Measurements from ENCODE around the gene AIFM2.

The AIFM2 gene

DNA sequence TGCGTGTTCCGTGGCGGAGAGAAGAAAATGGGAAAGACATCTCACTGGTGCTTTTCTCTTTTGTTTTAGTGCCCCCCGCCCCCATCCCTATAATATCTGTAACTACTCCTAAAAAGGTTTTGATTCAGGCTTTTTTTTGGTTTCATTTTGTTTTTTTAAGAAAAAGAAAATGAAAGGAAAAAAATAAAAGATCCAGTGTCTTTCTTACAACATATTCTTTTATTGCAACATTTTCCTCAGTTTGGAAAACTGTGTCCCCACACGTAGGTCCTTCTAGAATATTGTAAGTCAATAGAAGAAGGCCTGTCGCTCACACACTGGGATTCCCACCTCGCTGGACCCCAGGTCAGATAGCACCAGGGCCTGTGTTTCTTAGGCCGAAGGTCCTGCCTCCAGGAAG lies 20.6 kb downstream of the AIFM2 start:
- Histone ChIP-seq H2AFZ (ENCODE audit: low read length) (no peak overlapping the region), H3K9ac (ENCODE audit: low read length) (no peak overlapping the region), H3K4me1 (ENCODE audit: low read length) (no peaks in the 10 kb centered on the region), H3K79me2 (ENCODE audit: low read length) (no peaks in the 10 kb centered on the region), H3K9me2 (replicated peaks; ENCODE audit: insufficient read depth, low read length) (no peaks in the 10 kb centered on the region), H4K20me1 (ENCODE audit: insufficient read depth, low read length) (no peaks in the 10 kb centered on the region), H3K4me3 (ENCODE audit: low read length) (no peak overlapping the region), H3K27ac (ENCODE audit: low read length) (no peak overlapping the region), H3K4me2 (ENCODE audit: low read depth, low read length) (no peak overlapping the region), H3K36me3 (replicated peaks; ENCODE audit: insufficient read depth, low read length) (no peaks in the 10 kb centered on the region), H3K27me3 (replicated peaks; ENCODE audit: insufficient read depth, low read length) (no peaks in the 10 kb centered on the region), H3K9me3 (replicated peaks; ENCODE audit: insufficient read depth, low read length) (no peaks in the 10 kb centered on the region), H3F3A (ENCODE audit: insufficient read depth, low read length) (no peaks in the 10 kb centered on the region)
- TF ChIP-seq, protein P1, sequence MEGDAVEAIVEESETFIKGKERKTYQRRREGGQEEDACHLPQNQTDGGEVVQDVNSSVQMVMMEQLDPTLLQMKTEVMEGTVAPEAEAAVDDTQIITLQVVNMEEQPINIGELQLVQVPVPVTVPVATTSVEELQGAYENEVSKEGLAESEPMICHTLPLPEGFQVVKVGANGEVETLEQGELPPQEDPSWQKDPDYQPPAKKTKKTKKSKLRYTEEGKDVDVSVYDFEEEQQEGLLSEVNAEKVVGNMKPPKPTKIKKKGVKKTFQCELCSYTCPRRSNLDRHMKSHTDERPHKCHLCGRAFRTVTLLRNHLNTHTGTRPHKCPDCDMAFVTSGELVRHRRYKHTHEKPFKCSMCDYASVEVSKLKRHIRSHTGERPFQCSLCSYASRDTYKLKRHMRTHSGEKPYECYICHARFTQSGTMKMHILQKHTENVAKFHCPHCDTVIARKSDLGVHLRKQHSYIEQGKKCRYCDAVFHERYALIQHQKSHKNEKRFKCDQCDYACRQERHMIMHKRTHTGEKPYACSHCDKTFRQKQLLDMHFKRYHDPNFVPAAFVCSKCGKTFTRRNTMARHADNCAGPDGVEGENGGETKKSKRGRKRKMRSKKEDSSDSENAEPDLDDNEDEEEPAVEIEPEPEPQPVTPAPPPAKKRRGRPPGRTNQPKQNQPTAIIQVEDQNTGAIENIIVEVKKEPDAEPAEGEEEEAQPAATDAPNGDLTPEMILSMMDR (IDR thresholded peaks at IDR 0.05; ENCODE audit: low read length) = no peak
- no peak for TF ChIP-seq EZH2phosphoT487 (IDR thresholded peaks at IDR 0.05; ENCODE audit: low read length)
- no peak for TF ChIP-seq EZH2 (optimal IDR thresholded peaks at IDR 0.05; ENCODE audit: low read depth, low read length)
- no peak for DNase-seq

DNA sequence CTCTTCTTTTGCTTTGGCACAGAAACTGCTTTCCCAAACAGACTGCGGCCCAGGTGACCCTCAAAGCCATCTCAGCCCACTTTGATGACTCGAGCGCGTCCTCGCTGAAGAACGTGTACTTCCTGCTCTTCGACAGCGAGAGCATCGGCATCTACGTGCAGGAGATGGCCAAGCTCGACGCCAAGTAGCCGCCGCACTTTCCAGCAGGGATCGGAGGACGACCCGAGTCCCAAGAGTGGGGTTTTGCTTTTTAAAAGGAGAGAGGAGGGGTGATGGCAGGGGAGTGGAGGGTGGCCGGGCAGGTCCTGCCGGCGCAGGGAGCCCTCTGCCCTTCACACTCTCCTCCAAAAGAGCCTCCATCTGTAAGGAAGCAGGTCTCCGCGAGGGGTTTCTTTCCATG lies 21.1 kb downstream of the AIFM2 start:
- H3K9me2 ChIP-seq (replicated peaks; ENCODE audit: insufficient read depth, low read length) = no peaks in the 10 kb centered on the region
- no peak for DNase-seq
- no peak overlapping the region for H3K4me3 ChIP-seq (ENCODE audit: low read length)
- no peaks in the 10 kb centered on the region for H4K20me1 ChIP-seq (ENCODE audit: insufficient read depth, low read length)
- no peak overlapping the region for H3K27ac ChIP-seq (ENCODE audit: low read length)
- no peaks in the 10 kb centered on the region for H3K4me1 ChIP-seq (ENCODE audit: low read length)
- H3K4me2 ChIP-seq (ENCODE audit: low read depth, low read length) = no peak overlapping the region
- no peaks in the 10 kb centered on the region for H3F3A ChIP-seq (ENCODE audit: insufficient read depth, low read length)
- no peak overlapping the region for H3K9ac ChIP-seq (ENCODE audit: low read length)
- H3K36me3 ChIP-seq (replicated peaks; ENCODE audit: insufficient read depth, low read length) = no peaks in the 10 kb centered on the region
- no peaks in the 10 kb centered on the region for H3K79me2 ChIP-seq (ENCODE audit: low read length)
- H3K9me3 ChIP-seq (replicated peaks; ENCODE audit: insufficient read depth, low read length) = no peaks in the 10 kb centered on the region
- H3K27me3 ChIP-seq (replicated peaks; ENCODE audit: insufficient read depth, low read length) = no peaks in the 10 kb centered on the region
- TF ChIP-seq EZH2phosphoT487 (IDR thresholded peaks at IDR 0.05; ENCODE audit: low read length) (no peak), EZH2 (optimal IDR thresholded peaks at IDR 0.05; ENCODE audit: low read depth, low read length) (no peak)
- TF ChIP-seq, protein P1 (IDR thresholded peaks at IDR 0.05; ENCODE audit: low read length) = no peak
- H2AFZ ChIP-seq (ENCODE audit: low read length) = no peak overlapping the region

DNA sequence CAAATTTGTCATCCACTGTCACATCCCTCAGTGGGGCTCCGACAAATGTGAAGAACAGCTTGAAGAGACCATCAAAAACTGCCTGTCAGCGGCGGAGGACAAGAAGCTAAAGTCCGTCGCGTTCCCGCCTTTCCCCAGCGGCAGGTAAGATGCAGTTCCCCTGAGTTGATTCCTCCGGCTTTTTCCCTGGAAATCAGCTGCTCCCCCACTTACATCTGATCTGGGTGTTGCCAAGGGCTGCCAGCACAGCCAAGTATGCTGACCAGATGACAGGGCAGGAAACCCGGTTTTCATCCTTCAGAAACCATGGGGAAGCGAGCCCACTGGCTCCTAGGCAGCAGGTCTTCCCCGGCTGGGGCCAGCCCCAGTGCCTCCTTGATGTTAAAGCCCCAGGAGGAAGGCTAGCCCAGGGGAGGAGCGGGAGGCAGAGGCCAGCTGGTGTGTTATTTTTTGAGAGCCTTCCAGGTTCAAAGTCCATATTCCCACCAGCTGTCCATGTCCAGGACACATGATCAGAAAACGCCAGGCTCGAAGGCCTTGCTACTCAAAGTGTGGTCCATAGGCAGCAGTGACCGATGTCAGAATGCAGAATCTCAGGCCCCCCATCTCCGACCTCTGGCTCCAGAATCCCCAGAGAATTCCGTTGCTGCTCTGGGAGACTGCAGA lies 23.4 kb downstream of the AIFM2 start:
- Histone ChIP-seq H3K79me2 (ENCODE audit: low read length) (no peaks in the 10 kb centered on the region), H3K4me1 (ENCODE audit: low read length) (no peaks in the 10 kb centered on the region), H3K36me3 (replicated peaks; ENCODE audit: insufficient read depth, low read length) (no peaks in the 10 kb centered on the region), H3K9ac (ENCODE audit: low read length) (no peak overlapping the region), H3K9me3 (replicated peaks; ENCODE audit: insufficient read depth, low read length) (no peaks in the 10 kb centered on the region), H3K4me2 (ENCODE audit: low read depth, low read length) (no peak overlapping the region), H3K27ac (ENCODE audit: low read length) (no peak overlapping the region), H2AFZ (ENCODE audit: low read length) (no peak overlapping the region), H4K20me1 (ENCODE audit: insufficient read depth, low read length) (no peaks in the 10 kb centered on the region), H3K27me3 (replicated peaks; ENCODE audit: insufficient read depth, low read length) (no peaks in the 10 kb centered on the region), H3K4me3 (ENCODE audit: low read length) (no peak overlapping the region), H3K9me2 (replicated peaks; ENCODE audit: insufficient read depth, low read length) (no peaks in the 10 kb centered on the region), H3F3A (ENCODE audit: insufficient read depth, low read length) (no peaks in the 10 kb centered on the region)
- TF ChIP-seq EZH2 (optimal IDR thresholded peaks at IDR 0.05; ENCODE audit: low read depth, low read length) (no peak), EZH2phosphoT487 (IDR thresholded peaks at IDR 0.05; ENCODE audit: low read length) (no peak)
- TF ChIP-seq, protein P1 (IDR thresholded peaks at IDR 0.05; ENCODE audit: low read length) = no peak
- DNase-seq = no peak
